GM19372 (cell line): ENCODE measurements around the gene NASP.

Source experiments
- ATAC-seq: cut with Tn5 transposase; IDR thresholded peaks from one replicate; pipeline ENCODE4 v1.9.1; 2021; ENCODE audit warnings: mild to moderate bottlenecking, low read depth, moderate library complexity; ENCODE audit not compliant: unreplicated experiment

The NASP gene

GRCh38 chr1:45615885-45616284 lies 32.0 kb downstream of the NASP start:
- no peak for ATAC-seq

GRCh38 chr1:45617618-45618017 lies 33.8 kb downstream of the NASP start:
- no peak for ATAC-seq

DNA sequence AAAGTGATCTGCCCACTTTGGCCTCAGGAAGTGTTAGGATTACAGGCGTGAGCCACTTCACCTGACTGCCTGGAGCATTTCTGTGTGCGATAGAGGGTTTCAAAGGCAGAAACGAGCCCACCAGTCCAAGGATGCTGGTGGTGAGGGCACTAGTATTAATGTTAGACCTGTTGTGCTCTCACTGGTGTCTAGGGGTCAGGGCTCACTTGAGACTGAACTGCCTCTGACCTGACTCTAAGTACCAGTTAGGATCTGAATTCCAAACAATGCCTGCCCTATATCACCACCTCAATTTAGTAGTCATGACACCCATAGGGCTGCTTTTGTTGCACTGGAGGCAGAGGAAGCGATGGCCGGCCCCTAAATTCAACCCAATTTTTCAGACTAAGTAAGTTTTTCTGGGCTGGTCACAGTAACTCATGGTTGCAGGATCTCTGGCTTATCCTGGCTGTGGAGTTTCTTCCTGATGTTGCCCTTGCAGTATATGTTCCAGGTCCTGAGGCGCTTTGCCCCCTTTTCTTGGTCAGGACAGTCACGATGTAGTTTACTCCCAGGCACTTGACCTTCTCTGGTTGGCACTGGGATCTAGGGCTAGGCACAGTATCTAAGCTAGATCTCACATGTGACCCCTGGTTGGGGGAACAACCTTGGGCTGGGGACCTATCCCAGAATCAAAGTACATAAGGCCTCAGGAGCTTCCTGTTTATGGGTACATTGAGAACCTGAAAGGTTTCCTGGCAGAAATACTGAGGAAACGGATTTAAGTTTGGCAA lies 35.5 kb downstream of the NASP start:
- ATAC-seq: no peak

- no peak for ATAC-seq
Measured at GRCh38 chr1:45620588-45621500, 37.0 kb downstream of the NASP start.

DNA sequence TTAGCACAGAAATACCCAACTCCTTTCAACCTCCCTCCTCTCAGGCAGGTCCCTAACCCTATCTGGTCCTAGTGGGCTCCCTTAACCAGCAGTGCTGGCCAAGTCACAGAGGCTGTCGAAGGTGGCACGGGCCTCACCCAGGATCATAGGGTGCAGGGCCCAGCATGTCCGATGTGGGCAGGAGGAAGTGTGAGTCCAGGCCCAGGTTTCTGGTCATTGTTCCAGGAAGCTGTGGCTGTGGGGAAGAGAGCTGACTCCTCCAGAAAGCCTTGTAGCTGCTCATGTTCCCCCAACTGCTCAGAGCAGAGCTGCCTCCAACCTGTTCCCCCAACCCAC lies 37.6 kb downstream of the NASP start:
- no peak for ATAC-seq

GRCh38 chr1:45621895-45622523 lies 38.2 kb downstream of the NASP start:
- ATAC-seq: no peak

DNA sequence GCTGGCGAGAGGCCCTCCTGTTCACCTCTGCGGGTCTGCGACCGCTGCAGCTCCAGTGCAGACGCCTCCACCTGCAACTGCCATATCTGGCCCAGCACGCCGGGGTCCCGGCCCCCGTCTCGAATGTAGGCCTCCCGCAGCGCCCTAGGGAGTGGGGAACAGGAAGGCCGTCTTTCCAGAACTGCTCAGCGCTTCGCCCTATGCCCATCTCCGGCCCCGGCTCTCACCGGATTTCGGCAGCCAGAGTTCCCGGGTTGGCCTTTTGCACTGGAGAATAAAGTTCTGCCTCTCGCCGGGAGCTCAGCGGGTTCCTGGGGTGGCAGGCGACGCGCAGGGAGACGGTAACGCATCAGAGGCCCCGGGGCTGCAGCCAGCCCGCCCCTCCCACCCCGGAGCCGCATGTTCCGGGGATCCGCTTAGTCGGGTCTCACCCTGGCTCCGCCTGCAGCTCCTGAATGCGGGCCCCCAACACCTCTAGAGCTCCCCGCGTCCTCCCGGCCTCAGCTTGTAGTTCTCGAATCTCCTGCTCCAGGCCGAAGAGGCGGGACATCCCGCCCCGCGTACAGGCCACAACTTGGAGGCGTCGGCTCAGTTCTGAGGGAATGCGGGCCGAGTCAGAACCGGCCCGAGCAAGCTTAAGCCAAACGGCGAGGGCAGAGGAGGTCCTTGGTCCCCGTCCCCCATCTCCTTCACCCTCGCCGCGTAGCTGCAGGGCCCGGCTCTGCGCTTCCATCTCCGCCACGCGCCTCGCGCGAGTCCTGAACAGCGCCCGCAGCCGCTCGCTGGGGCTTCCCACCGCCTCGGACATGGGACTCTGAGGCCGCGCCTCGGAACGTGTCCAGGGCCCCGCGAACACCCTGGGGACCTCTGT lies 38.9 kb downstream of the NASP start:
- ATAC-seq: no peak

GRCh38 chr1:45623972-45624371 lies 40.1 kb downstream of the NASP start, which contains the start of gene CCDC17:
TSS of gene CCDC17 (minus strand) at chr1:45624054. CDS start at chr1:45623909, 145 bp downstream.
- ATAC-seq: no peak

DNA sequence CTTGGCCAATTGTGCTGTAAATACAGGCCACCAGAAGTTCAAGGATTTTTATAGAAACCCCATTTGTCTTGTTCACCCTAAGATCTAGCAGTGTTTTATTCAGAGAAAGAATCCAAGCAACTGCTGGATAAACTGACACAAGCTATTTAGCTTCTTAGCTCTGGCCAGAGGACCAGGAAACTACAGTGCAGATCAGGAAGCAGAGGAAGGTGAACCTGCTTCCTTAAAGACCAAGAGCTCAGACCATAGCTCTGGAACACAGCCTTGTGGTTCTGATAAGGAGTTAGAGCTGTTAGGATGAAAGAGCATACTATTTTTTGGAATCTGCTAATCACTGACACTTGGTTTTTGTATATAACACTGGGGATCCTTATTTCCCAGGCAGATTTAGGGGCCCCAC lies 45.2 kb downstream of the NASP start:
- ATAC-seq: no peak

GRCh38 chr1:45630429-45630828 lies 46.6 kb downstream of the NASP start:
- ATAC-seq: no peak

DNA sequence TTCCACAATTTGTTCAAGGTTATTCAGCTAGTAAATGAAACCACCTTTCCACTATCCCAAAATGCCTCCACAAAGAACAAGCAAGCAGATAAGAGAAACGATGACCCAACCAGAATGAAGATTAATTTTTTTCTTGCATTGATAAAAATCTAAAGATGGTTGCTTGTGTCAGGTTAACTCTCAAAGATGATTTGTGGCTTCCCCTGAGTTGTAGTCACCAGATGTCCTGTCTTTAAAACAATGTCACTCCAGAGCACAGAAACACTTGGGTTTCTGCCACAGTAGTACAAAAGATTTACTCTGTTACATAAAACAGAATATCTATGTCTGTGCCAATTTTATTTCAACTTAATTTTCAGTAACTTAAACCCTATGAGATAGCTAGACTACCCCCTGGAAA lies 51.4 kb downstream of the NASP start:
- no peak for ATAC-seq

DNA sequence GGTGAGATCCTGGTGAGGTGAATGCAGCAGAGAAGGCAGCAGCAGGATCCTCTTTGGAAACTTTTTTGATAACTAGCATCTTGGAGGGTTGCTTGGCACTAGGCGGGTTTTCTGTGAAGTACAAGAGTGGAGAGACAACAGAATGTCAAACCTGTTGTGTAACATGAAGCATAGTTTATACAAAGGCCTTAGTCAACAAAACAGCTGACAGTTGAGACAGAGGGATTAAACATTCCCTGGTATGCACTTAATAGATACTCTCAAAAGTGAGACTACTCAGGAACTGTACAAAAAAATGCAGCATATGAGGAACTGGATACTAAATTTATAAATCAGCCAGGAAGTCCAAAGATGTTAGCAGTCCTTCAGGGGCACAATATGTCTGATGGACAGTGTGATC lies 56.5 kb downstream of the NASP start:
- no peak for ATAC-seq

DNA sequence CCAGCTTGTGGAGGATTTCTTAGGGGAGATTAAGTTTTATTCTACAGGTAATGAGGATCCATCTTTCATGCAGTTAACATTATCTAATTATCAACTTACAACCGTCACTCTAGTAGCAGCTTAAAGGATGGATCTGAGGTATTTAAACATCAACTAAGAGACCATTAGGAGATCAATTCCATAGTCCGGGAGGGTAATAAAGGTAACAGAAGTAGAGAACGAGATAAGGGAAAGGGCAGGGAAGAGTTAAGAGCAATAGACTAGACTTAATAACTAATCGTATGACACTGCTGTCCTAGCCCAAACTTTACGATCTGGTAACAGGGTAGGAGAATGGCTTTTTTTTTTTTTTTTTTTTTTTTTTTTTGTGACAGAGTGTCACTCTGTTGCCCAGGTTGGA lies 59.5 kb downstream of the NASP start:
- ATAC-seq: no peak

GRCh38 chr1:45643978-45644377 lies 60.1 kb downstream of the NASP start:
- no peak for ATAC-seq

- ATAC-seq: no peak
Measured at GRCh38 chr1:45644661-45645060, 60.8 kb downstream of the NASP start.

- no peak for ATAC-seq
Measured at GRCh38 chr1:45647248-45648021, 63.6 kb downstream of the NASP start.

DNA sequence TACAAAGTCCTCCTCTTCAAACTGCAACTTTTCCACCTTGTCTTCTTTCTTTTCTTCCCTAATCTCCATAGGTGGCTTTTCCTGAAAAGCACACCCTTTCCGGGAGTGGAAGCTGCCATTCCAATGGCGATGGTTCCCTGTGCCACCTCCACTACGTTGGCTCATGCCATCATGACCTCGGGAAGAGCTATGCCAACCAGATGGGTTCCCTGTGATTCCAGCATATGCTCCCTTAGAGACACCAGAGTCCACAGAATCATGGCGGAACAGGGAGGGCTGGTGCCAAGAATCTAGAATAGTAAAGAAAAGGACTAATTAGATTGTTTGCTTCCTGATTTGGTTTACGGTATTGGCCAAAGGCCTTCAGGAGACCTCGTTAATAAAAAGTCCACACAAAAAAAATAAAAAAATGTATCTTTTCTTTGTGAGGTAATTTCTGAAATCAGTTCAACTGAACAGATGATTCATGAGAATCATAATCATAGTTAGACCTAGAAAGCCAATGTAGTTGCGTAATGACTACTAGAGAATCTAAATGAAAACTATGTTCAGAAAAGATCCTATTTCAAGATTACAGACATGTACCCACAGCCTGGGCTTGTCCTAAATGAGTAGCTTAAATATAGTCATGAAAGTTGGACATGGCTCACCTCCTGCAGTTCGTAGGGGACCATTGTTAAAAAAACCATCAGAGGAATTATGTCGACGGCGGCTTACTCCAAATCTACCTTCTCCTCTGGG lies 70.9 kb downstream of the NASP start:
- ATAC-seq: no peak

GRCh38 chr1:45656573-45657226 lies 72.9 kb downstream of the NASP start:
- no peak for ATAC-seq
